ENCODE results near the gene L3MBTL4. TPM values are rescaled to one million over a fixed set of nuclear protein-coding genes. Genes with fewer than 3 reads are reported as not detected.

The L3MBTL4 gene
- polyA plus RNA-seq, 1 donor, result 1.2 TPM

- no peak for DNase-seq
Observed at GRCh38 chr18:5980721-5981120, 434.0 kb downstream of the L3MBTL4 start.

DNA sequence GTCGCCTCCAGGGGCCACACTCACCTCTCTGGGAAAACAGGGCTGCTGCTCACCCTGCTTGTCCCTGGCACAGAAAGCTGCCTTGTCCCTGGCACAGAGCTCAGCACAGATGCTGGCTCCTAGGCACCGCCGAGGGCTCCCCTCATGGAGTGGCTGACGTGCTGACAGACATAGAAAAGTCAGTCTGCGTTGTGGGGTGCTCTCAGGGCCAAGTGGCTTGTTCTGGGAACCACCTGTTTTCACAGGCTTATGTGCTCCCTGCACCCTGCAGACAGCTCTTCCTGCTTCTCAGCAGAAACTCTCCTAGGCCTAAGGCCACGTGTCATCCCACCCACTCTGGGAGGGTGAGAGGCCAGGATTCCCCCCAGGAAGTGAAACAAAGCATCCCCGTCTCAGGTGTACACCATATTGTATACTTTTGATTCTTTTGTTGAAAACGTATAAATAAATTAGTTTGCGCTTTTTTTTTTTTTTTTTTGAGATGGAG lies 434.7 kb downstream of the L3MBTL4 start:
- DNase-seq, result no peak

DNA sequence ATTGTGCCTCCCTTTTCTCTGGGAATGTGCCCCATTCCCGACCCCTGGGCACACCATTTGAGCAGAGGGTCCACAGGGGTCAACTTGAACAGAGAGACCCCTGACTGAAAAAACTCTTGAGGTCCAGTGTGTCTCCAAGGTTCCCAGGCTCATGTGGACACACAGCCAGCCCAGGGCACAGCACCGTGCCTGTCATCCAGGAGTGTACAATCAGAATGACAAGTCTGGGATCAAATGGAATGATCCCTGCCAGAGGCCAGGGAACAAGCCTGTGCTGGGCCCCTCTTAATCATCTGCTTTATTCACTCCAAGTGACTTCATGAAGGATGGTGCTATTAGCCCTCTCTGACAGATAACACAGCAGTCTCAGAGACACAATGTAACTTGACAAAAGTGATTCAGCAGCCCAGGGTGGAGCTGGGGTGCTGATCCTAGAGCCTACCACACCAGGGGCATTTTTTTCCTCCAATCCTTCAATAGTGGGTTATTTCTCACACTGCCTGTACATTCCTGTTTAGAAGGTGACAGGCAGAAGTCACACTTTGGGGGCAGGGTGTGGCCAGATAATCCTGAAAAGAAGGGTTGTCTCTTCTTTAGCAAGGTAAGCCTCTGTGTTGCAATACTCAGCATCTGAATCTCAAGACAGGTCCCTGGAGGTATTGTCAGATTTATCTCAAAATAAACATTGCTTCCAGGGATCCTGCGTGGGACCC lies 435.4 kb downstream of the L3MBTL4 start:
- no peak for DNase-seq

DNA sequence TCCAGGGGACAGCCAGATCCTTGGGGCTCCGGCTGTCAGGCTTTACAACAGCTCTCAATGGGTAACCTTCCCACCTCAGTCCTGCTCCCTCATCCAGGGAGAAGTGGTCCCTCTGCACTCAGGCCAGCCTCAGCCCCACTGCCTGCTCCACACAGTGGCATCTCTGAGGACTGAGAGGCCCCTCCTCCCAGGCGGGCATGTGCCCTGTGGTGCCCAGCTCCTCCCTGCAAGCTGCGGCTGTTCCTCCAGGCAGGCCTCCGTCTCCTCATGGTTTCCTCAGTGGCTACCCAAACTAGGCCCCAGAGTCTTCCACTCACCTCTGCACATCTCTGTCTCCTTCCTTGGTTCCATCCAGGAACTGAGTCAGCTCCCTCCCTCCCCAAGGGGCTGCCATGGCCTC lies 437.7 kb downstream of the L3MBTL4 start:
- DNase-seq, result no peak

DNA sequence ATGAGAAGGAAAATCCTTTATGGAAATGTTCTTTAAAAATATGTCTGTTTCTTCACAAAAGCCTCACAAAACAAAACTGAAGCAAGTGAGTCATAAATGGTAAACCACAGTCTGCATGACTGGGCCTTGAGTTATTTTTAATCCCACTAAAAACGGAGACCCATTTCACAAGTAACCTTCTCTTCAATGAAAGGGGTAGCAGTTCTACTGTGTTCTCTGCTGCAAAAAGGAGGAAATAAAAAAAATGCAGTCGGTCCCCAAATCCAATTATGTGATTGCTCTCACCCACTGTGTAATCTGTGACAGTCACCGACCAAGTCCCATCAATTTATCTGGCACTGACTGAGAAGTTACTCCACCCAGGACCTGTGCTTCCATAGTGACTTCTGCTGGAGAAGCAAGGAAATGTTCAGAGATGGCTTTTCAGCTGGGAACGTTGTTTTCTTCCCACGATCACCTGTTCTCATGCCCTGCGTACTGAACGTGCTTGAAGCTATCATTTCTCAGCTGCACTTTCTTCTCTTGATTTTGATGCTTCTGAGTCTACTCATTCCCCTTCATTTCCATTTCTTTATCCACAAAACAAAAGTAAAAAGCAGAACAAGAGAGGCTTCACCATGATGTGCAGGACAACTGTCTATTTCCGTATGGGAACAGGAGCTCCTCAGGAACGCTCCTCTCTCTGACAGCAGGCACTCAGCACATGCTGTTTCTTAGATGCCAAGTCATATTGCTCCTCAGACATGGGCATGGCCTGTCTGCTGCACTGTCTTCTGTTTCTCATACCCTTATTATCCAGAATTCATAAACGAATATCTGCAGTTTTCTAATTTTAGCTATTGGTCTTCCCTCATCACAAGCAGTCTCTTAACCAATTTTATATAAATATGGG lies 439.4 kb downstream of the L3MBTL4 start:
- DNase-seq, result no peak

DNA sequence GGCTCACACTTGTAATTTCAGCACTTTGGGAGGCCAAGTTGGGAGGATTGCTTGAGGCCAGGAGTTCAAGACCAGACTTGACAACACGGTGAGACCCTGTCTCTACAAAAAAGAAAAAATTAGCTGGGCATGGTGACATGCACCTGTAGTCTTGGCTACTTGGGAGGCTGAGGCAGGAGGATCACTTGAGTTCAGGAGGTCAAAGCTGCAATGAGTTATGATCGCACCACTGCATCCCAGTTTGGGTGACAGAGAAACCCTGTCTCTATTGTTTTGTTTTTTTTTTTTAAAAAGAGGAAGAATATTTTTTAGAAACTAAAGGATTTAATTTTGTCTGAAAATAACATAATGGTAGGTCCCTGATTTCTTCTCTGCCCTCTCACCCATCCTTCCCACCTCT lies 440.0 kb downstream of the L3MBTL4 start:
- no peak for DNase-seq

DNA sequence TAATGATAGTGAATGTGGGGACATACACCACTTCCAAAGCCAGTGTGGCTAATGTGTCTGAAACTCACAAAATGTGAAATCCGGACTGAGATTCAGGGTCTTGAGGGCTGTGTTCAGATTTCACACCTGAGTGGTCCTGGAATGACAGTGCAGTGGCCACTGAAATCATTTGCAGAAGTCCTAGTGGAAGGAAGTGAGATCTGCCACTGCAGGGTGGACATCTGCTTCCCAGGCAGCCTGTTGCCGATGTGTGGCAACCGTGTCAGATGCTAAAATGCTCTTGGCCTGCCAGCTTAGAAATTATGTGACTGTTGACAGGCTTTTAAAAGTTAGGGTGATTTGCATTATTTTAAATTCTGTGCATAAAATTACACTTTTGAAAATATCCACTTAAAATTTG lies 441.6 kb downstream of the L3MBTL4 start:
- no peak for DNase-seq

- DNase-seq, result no peak
Observed at GRCh38 chr18:5972298-5972697, 442.4 kb downstream of the L3MBTL4 start.

DNA sequence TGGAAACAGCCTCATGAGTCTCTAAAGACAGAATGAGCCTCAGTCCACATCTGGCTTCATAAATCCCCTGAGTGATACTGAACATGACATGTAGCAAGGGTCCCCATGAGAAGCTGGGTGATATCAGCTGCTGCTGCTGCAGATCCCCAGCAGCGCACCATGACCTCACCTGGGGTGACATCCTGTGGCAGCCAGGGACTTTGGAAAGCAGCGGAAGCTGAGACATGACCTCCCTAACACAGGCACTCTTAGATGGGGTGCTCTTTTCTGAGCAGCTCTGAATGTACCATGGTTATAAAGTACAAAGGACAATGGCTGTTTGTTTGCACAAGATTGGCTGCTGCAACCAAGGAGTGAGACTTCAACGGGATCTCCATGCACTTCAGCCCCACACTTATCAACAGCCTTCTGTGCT lies 444.7 kb downstream of the L3MBTL4 start:
- no peak for DNase-seq

DNA sequence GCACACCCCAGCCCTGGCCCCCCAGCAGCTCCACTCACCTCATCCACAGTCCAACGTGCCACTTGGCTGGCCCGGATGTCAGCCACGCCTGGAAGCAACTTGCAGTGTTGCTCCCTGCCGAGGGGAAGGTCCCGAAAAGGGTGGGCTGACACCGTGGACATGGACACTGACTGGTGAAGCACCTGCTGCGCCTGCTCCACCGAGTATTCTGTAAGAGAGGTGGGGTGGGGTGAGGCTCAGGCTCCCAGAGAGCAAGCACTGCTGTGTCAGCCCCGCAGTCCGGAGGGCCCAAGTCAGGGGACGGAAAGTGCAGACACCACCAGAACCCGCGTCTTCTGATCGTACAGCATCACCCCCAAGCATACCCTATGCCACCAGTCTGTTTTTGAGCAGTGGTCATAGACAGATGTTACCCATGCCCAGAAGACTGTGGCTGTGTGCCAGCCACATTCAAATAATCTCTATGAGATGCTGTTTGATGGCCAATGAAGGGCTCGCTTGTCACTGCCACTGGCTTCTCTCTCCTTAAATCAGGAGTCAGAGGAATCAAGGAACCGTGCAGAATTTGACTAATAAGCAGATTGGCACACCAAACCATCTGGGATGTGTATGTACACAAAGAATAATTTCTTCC lies 445.2 kb downstream of the L3MBTL4 start:
- DNase-seq, result no peak

DNA sequence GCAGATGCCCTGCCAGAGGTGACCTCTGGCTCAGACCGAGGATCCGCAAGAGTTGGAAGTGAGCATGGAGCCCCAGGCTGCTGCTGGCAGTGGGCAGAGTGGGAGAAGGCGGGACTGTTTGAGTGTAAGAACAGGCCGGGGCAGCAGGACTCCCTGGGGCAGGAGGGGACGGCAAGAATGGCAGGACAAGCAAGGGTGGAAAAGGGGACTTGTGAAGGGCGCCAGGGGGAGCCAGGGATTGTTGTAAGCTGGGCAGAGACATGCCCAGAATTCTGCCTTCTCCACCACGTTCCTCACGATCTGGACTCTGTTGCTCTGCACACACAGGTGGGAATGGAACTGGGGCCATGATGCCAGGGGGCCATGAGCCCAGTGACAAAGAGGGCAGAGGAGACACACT lies 447.0 kb downstream of the L3MBTL4 start:
- no peak for DNase-seq

- DNase-seq, result no peak
Observed at GRCh38 chr18:5967007-5967406, 447.7 kb downstream of the L3MBTL4 start.

- DNase-seq, result no peak
Observed at GRCh38 chr18:5966514-5966913, 448.2 kb downstream of the L3MBTL4 start.

DNA sequence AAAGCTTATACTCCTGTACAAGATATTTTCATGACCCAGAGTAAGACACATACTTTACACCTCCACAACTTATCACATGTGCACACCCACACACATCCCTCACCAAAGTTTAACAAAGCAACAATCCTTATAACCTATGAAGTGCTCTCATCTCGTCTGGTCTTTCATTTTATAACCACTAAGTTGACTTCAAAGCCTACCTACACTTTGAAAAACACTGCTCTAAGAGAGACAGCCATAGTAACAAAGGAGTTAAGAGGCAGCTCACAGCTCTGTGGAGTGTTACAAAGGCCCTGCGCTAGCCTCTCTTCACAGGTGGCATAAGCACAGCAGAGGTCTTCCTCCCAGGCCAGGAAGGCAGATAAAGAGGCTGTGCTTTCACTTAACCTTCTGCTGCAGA lies 449.7 kb downstream of the L3MBTL4 start:
- DNase-seq, result no peak

- DNase-seq, result no peak
Observed at GRCh38 chr18:5964596-5964995, 450.1 kb downstream of the L3MBTL4 start.

DNA sequence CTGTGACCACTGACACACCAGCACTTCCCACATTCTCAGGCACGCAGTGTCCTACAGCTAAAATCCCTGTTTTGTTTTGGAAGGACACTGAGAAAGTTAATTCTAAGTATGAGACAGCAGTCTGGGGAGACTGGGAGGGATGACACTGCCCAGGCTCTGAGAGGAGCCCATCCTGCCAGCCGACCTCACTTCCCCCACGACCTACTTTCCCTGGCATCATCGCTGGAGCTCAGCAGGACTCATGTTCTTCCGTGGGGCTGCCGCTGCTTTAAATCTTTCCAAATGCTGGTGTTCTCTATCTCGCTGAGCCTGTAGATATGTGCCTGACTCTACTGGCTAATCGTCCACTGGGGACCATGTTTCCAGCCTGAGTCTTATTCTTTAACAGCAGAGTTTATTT lies 450.6 kb downstream of the L3MBTL4 start:
- DNase-seq, result no peak

DNA sequence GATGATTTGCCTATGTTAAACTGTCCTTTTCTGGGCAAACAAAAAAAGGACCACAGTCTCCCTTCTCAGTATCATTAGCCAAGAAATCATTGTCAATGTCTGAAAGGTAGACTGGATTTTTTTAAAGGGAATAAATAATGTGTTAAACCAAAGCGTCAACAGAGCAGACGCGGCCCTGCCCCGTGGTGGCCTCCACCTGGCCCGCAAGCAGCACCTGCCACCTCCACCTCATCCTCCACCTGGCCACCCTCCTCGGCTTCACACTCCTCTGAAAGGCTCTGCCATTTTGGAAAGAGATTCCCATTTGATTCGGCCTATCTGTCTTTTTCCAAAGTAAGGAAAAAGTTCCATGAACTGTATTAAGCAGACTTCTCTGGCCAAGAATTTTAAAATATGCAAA lies 451.4 kb downstream of the L3MBTL4 start:
- DNase-seq, result no peak

DNA sequence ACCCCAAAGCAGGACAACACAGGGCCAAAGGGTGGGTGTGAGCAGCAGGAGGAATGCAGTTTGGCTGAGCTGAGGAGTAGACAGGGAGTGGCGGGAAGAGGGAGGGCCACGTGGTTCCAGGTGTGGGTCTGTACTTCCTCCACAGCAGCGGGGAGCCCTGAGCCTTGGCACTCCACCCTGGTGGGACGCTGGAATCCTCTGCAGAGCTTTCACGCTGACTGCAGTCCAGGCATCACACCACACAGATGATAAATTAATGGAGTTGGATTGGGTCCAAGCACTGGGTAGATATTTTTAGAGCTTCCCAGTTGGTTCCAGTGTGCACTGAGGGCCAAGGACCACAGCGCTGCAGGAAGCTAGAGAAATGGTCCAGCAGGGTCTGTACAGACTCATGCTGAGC lies 452.3 kb downstream of the L3MBTL4 start:
- no peak for DNase-seq

- DNase-seq, result no peak
Observed at GRCh38 chr18:5961828-5962150, 452.9 kb downstream of the L3MBTL4 start.

- no peak for DNase-seq
Observed at GRCh38 chr18:5961097-5961827, 453.4 kb downstream of the L3MBTL4 start.

GRCh38 chr18:5958822-5959221 lies 455.9 kb downstream of the L3MBTL4 start:
- DNase-seq, result no peak

DNA sequence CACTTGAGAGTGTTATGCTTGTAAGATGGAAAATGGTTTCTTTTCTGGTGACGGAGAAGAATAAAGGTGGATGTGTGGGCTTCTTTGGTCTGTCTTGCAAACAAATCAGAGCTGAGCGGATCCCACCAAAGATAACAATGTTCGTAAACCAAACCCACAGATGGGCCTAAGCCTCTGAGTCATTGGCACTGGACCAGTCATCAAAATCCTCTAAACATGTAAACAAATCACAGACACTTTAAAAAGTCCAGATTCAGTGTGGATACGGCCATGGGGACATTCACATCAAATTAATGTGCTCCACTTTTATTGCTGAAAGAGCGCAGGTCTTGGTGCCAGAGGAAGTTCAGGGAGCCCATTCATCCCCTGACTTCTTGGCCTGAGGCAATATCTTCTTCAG lies 458.9 kb downstream of the L3MBTL4 start:
- DNase-seq, result no peak
